ENCODE data around the gene PGF.

DNA sequence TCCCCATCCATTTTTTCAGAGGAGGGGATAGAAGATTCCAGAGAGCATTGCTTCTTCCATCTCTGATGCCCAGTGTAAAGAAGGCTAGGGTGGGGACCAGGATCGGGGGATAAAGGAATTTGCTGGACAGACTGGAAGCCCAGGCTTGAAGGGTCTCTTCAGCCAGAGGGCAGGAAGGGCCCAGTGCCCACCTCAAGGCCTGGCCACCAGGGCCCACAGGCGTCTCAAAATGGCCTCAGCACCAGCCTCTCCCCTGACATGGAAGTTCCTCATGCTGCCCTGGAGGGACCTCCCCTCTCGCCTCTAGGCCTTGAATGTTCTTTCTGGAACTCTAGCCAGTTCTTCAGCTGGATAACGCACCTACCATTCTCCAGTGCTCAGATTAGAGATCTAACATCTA lies 35.1 kb downstream of the PGF start:
- no peak for TF ChIP-seq YY1 (IDR thresholded peaks at IDR 0.05; ENCODE audit: insufficient read depth, insufficient read length)
- no peak for TF ChIP-seq SUZ12 (IDR thresholded peaks at IDR 0.05; ENCODE audit: extremely low read depth, insufficient read depth, insufficient read length)
- TF ChIP-seq ZNF274 (IDR thresholded peaks at IDR 0.05; ENCODE audit: low read depth, low read length), result no peak
